Smooth muscle cell (in vitro differentiated cells): ENCODE results near the gene PDIA2. TPM values are rescaled to one million over a fixed set of nuclear protein-coding genes. Genes with fewer than 3 reads are reported as not detected.

Experiments used
- DNase-seq: peaks from one replicate; lab custom pipeline; 2025; ENCODE audit not compliant: unreplicated experiment; lab: John Stamatoyannopoulos, UW
- H2AFZ ChIP-seq: fragments of 200-600 bp; sonication (generic); 2 replicates; pipeline ENCODE4 v1.6.0; 2016; ENCODE audit warnings: antibody characterized with exemption, low read depth, mild to moderate bottlenecking
- H3F3A ChIP-seq: fragments of 200-600 bp; sonication (generic); 2 replicates; pipeline ENCODE4 v1.6.0; 2017; ENCODE audit warnings: antibody characterized with exemption, low read depth
- H3K27ac ChIP-seq: fragments of 200-600 bp; sonication (generic); 2 replicates; pipeline ENCODE4 v1.5.1; 2016; ENCODE audit warnings: low read depth, mild to moderate bottlenecking
- H3K27me3 ChIP-seq: fragments of 200-600 bp; sonication (generic); 2 replicates; pipeline ENCODE4 v1.6.1; 2016; ENCODE audit warnings: low read depth, mild to moderate bottlenecking
- H3K36me3 ChIP-seq: fragments of 200-600 bp; sonication (generic); 2 replicates; pipeline ENCODE4 v1.5.1; 2016; ENCODE audit warnings: low read depth
- H3K4me1 ChIP-seq: fragments of 200-600 bp; sonication (generic); 2 replicates; pipeline ENCODE4 v1.5.1; 2016; ENCODE audit warnings: low read depth
- H3K4me2 ChIP-seq: fragments of 200-600 bp; sonication (generic); 2 replicates; pipeline ENCODE4 v1.6.0; 2016; ENCODE audit warnings: mild to moderate bottlenecking
- H3K4me3 ChIP-seq: fragments of 200-600 bp; sonication (generic); 2 replicates; pipeline ENCODE4 v1.5.1; 2016; ENCODE audit warnings: mild to moderate bottlenecking
- H3K79me2 ChIP-seq: fragments of 200-600 bp; sonication (generic); 2 replicates; pipeline ENCODE4 v1.6.0; 2016; ENCODE audit warnings: low read depth, mild to moderate bottlenecking
- H3K9ac ChIP-seq: fragments of 200-600 bp; sonication (generic); 2 replicates; pipeline ENCODE4 v1.6.0; 2016; ENCODE audit warnings: low read depth
- H3K9me3 ChIP-seq: fragments of 200-600 bp; sonication (generic); replicated peaks from 2 replicates; pipeline ENCODE4 v1.5.1; 2016; ENCODE audit warnings: low read depth
- H4K20me1 ChIP-seq: fragments of 200-600 bp; sonication (generic); 2 replicates; pipeline ENCODE4 v1.6.0; 2016; ENCODE audit warnings: low read depth
- WGBS: methylation state at CpG from one replicate; pipeline ENCODE4 v1.1.7; 2016; ENCODE audit warnings: low lambda C conversion rate; 5-methylcytosine and 5-hydroxymethylcytosine counted together
- polyA plus RNA-seq: library from polyadenylated mRNA; unstranded; fragments of >200 nt; fragmentation: Nextera tagmentation; extraction: Ambion mirVana; gene quantifications from 2 replicates; pipeline ENCODE4 v1.2.1, GENCODE V29; 2016
- total RNA-seq: library from RNA; depleted of rRNA; stranded (reverse); fragments of >200 nt; gene quantifications from 2 replicates; pipeline ENCODE4 v1.2.3, GENCODE V29; 2014
- TF ChIP-seq, protein P1 (sequence below): fragments of 200-600 bp; sonication (generic); IDR thresholded peaks from 2 replicates; pipeline ENCODE4 v1.5.1; 2017; ENCODE audit warnings: borderline replicate concordance, mild to moderate bottlenecking, antibody characterized with exemption; ENCODE audit not compliant: insufficient read depth, poor library complexity, severe bottlenecking

The PDIA2 gene
- total and polyA plus RNA-seq, 2 experiments from 2014 or later = 0.18 to 0.86 TPM

DNA sequence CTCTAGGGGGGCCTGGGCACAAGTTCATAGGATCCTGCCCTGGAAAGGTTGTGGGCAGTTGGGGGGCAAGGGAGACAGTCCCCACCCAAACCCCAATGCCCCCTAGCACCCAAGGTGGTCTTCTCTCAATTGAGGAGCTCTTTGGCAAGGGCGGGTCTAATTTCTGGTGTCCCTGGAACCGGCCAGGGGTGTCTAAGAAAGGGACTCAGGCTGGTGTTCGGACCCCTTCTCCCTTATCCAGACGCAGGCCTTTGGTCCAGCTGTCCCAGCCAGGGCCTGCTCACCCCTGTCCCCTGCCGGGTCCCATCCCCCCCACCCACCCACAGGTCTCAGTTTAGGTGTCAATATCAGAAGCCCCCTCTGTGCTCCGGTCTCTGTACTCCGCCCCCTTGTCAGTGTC, 3.4 kb upstream of the PDIA2 start:
- Histone ChIP-seq H2AFZ (no peak overlapping the region), H4K20me1 (no peaks in the 10 kb centered on the region), H3K27ac (no peak overlapping the region), H3K36me3 (no peaks in the 10 kb centered on the region), H3K4me2 (no peak overlapping the region), H3K4me1 (peaks cover 3% of the 10 kb centered on the region), H3K27me3 (peaks cover 33% of the 10 kb centered on the region), H3F3A (no peaks in the 10 kb centered on the region), H3K4me3 (no peak overlapping the region), H3K79me2 (no peaks in the 10 kb centered on the region), H3K9ac (no peak overlapping the region), H3K9me3 (no peaks in the 10 kb centered on the region)
- WGBS = 90% methylated on average over 2 of the region's 7 CpGs
- TF ChIP-seq, protein P1, sequence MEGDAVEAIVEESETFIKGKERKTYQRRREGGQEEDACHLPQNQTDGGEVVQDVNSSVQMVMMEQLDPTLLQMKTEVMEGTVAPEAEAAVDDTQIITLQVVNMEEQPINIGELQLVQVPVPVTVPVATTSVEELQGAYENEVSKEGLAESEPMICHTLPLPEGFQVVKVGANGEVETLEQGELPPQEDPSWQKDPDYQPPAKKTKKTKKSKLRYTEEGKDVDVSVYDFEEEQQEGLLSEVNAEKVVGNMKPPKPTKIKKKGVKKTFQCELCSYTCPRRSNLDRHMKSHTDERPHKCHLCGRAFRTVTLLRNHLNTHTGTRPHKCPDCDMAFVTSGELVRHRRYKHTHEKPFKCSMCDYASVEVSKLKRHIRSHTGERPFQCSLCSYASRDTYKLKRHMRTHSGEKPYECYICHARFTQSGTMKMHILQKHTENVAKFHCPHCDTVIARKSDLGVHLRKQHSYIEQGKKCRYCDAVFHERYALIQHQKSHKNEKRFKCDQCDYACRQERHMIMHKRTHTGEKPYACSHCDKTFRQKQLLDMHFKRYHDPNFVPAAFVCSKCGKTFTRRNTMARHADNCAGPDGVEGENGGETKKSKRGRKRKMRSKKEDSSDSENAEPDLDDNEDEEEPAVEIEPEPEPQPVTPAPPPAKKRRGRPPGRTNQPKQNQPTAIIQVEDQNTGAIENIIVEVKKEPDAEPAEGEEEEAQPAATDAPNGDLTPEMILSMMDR = no peak
- DNase-seq = no peak

DNA sequence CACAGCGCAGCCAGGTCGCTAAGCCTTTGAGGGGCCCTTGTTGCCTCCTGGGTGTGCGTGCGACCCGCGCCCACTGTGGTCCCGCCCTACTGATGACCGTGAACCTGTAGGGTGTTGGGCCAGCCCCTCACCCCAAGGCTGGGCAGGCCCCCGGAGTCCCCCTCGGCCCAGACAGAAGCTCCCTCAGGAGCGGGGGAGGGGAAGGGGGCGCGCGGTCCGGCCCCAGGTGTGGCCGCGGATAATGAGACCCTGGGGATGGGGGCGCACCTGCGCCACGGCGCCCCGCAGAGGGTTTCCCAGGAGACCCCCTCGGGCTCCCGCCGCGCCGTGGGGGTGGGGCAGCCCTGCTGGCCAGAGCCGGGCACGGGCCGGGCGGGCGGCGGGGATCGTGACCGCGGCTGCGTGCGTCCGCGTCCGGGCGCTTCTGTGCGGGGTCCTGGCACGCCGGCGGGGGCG, 2.9 kb upstream of the PDIA2 start:
- Histone ChIP-seq H3F3A (no peaks in the 10 kb centered on the region), H3K4me3 (peak overlapping the region; percentile 40), H3K9me3 (no peaks in the 10 kb centered on the region), H3K36me3 (no peaks in the 10 kb centered on the region), H3K4me2 (peak overlapping the region; percentile 75), H3K79me2 (no peaks in the 10 kb centered on the region), H3K27ac (no peak overlapping the region), H3K9ac (no peak overlapping the region), H2AFZ (no peak overlapping the region), H3K4me1 (peaks cover 2% of the 10 kb centered on the region), H3K27me3 (peaks cover 30% of the 10 kb centered on the region), H4K20me1 (no peaks in the 10 kb centered on the region)
- DNase-seq = no peak
- TF ChIP-seq, protein P1 = no peak
- 19% methylated on average over 17 of the region's 47 CpGs for WGBS

DNA sequence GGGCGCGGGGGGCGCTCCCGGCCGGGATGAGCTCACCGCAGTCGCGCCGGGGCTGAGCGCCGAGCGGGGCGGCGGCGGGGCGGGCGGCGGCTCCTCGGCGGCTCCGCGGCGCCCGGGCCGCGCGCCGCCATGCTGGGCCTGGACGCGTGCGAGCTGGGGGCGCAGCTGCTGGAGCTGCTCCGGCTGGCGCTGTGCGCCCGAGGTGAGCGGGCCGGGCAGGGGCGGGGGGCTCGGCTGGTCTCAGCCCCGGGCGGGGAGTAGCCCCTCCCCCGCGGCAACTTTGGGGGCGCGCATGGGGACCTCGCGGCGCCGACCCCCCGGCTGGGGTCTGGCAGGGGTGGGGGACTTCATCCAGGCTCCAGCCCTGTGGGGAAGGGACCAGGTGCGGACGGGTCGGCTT, 2.4 kb upstream of the PDIA2 start, which contains the start of gene ARHGDIG:
TSS of gene ARHGDIG (plus strand) at position 40 of the 400 bp plus-strand sequence. CDS start at position 130, 90 bp downstream.
- Histone ChIP-seq H3K9ac (no peak within 1 kb of the TSS), H3F3A (no peaks in the 10 kb centered on the region), H3K4me1 (no peaks in the 10 kb centered on the region), H4K20me1 (no peaks in the 10 kb centered on the region), H3K4me2 (peak within 1 kb of the TSS; percentile 94), H3K36me3 (no peaks in the 10 kb centered on the region), H3K27me3 (peaks cover 28% of the 10 kb centered on the region), H3K9me3 (no peaks in the 10 kb centered on the region), H3K79me2 (no peaks in the 10 kb centered on the region), H2AFZ (no peak within 1 kb of the TSS), H3K27ac (no peak within 1 kb of the TSS), H3K4me3 (peak within 1 kb of the TSS; percentile 52)
- DNase-seq = no peak
- TF ChIP-seq, protein P1 = no peak
- WGBS = no CpG with 5 or more reads among the region's 54 CpGs

DNA sequence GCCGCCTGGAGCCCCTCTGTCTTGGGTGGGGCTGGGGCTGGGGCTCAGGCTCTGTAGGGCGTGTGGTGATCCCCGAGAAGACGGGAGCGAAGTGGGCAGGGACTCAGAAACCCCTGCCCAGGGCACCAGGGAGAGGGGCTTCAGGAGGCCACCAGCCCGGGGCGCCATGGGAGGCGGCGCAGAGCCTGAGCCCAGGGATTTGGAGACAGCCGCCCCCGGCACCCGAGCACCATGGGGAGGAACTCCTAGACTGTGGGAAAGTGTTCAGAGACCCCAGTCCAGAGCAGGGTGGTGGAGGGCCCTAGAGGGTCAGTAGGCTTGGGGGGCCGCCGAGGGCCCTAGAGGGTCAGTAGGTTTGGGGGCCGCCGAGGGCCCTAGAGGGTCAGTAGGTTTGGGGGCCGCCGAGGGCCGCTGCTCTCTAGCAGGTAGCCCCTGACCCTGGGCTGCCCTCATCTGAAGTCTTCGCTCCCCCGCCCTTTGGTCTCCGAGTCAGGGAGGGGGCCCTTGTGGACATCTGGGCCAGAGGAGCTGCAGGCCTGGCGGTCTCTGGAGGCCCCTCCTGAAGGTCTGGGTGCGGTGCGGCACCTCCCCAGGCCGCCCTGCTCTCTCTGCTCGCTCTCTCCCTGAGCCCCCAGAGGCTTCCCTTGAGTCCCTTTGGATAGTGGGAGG, 1.8 kb upstream of the PDIA2 start:
- Histone ChIP-seq H3K4me3 (peak overlapping the region; percentile 52), H3F3A (no peaks in the 10 kb centered on the region), H3K4me1 (no peaks in the 10 kb centered on the region), H3K79me2 (no peaks in the 10 kb centered on the region), H3K27me3 (peaks cover 28% of the 10 kb centered on the region), H3K9ac (no peak overlapping the region), H3K27ac (no peak overlapping the region), H2AFZ (no peak overlapping the region), H3K4me2 (peak overlapping the region; percentile 94), H3K36me3 (no peaks in the 10 kb centered on the region), H4K20me1 (no peaks in the 10 kb centered on the region), H3K9me3 (no peaks in the 10 kb centered on the region)
- TF ChIP-seq, protein P1 = no peak
- DNase-seq = no peak
- 80% methylated on average over 16 of the region's 27 CpGs for WGBS
